Measurements from ENCODE around the gene TIGD3.
"Not testable (repeated sequence)": the region's sequence is repeated elsewhere in the genome, so short reads cannot be mapped to it uniquely, and the experiment has no call there.

The TIGD3 gene

GRCh38 chr11:65316227-65317024 is 38.1 kb upstream of the TIGD3 start:
- no peak overlapping the region for H3K4me3 ChIP-seq (ENCODE audit: low read length)
- H3K36me3 ChIP-seq (ENCODE audit: insufficient read depth, low read length): peaks cover 10% of the 10 kb centered on the region
- no peaks in the 10 kb centered on the region for H3K9me3 ChIP-seq (ENCODE audit: low read length)
- H2AFZ ChIP-seq (ENCODE audit: low read depth, low read length): no peak overlapping the region
- H3K4me1 ChIP-seq (ENCODE audit: insufficient read depth, low read length): peaks cover 21% of the 10 kb centered on the region
- H3K27me3 ChIP-seq (ENCODE audit: insufficient read depth, low read length): no peaks in the 10 kb centered on the region

GRCh38 chr11:65317025-65317786 is 37.3 kb upstream of the TIGD3 start:
- Histone ChIP-seq H3K9me3 (ENCODE audit: low read length) (no peaks in the 10 kb centered on the region), H3K4me3 (ENCODE audit: low read length) (no peak overlapping the region), H3K4me1 (ENCODE audit: insufficient read depth, low read length) (peaks cover 19% of the 10 kb centered on the region), H2AFZ (ENCODE audit: low read depth, low read length) (no peak overlapping the region), H3K27me3 (ENCODE audit: insufficient read depth, low read length) (no peaks in the 10 kb centered on the region), H3K36me3 (ENCODE audit: insufficient read depth, low read length) (peaks cover 18% of the 10 kb centered on the region)

- Histone ChIP-seq H2AFZ (ENCODE audit: low read depth, low read length) (no peak overlapping the region), H3K4me1 (ENCODE audit: insufficient read depth, low read length) (peaks cover 16% of the 10 kb centered on the region), H3K27me3 (ENCODE audit: insufficient read depth, low read length) (no peaks in the 10 kb centered on the region), H3K9me3 (ENCODE audit: low read length) (no peaks in the 10 kb centered on the region), H3K36me3 (ENCODE audit: insufficient read depth, low read length) (peaks cover 23% of the 10 kb centered on the region), H3K4me3 (ENCODE audit: low read length) (no peak overlapping the region)
Measured at GRCh38 chr11:65320386-65321075, 34.0 kb upstream of the TIGD3 start.

- peaks cover 11% of the 10 kb centered on the region for H3K4me1 ChIP-seq (ENCODE audit: insufficient read depth, low read length)
- H3K27me3 ChIP-seq (ENCODE audit: insufficient read depth, low read length): no peaks in the 10 kb centered on the region
- peaks cover 23% of the 10 kb centered on the region for H3K36me3 ChIP-seq (ENCODE audit: insufficient read depth, low read length)
- no peaks in the 10 kb centered on the region for H3K9me3 ChIP-seq (ENCODE audit: low read length)
- H2AFZ ChIP-seq (ENCODE audit: low read depth, low read length): no peak overlapping the region
- H3K4me3 ChIP-seq (ENCODE audit: low read length): no peak overlapping the region
Measured at GRCh38 chr11:65321076-65321475, 33.5 kb upstream of the TIGD3 start.

GRCh38 chr11:65321828-65322485 is 32.6 kb upstream of the TIGD3 start:
- Histone ChIP-seq H3K9me3 (ENCODE audit: low read length) (no peaks in the 10 kb centered on the region), H2AFZ (ENCODE audit: low read depth, low read length) (no peak overlapping the region), H3K4me3 (ENCODE audit: low read length) (no peak overlapping the region), H3K4me1 (ENCODE audit: insufficient read depth, low read length) (peaks cover 5% of the 10 kb centered on the region), H3K27me3 (ENCODE audit: insufficient read depth, low read length) (no peaks in the 10 kb centered on the region), H3K36me3 (ENCODE audit: insufficient read depth, low read length) (peaks cover 23% of the 10 kb centered on the region)

- H3K36me3 ChIP-seq (ENCODE audit: insufficient read depth, low read length): peaks cover 23% of the 10 kb centered on the region
- no peak overlapping the region for H3K4me3 ChIP-seq (ENCODE audit: low read length)
- no peaks in the 10 kb centered on the region for H3K27me3 ChIP-seq (ENCODE audit: insufficient read depth, low read length)
- H2AFZ ChIP-seq (ENCODE audit: low read depth, low read length): no peak overlapping the region
- no peaks in the 10 kb centered on the region for H3K9me3 ChIP-seq (ENCODE audit: low read length)
- no peaks in the 10 kb centered on the region for H3K4me1 ChIP-seq (ENCODE audit: insufficient read depth, low read length)
Measured at GRCh38 chr11:65323813-65324212, 30.7 kb upstream of the TIGD3 start.

GRCh38 chr11:65325435-65325834 is 29.1 kb upstream of the TIGD3 start:
- no peak overlapping the region for H3K4me3 ChIP-seq (ENCODE audit: low read length)
- peaks cover 23% of the 10 kb centered on the region for H3K36me3 ChIP-seq (ENCODE audit: insufficient read depth, low read length)
- peaks cover 2% of the 10 kb centered on the region for H3K4me1 ChIP-seq (ENCODE audit: insufficient read depth, low read length)
- H3K9me3 ChIP-seq (ENCODE audit: low read length): no peaks in the 10 kb centered on the region
- no peak overlapping the region for H2AFZ ChIP-seq (ENCODE audit: low read depth, low read length)
- H3K27me3 ChIP-seq (ENCODE audit: insufficient read depth, low read length): no peaks in the 10 kb centered on the region

GRCh38 chr11:65327021-65327420 is 27.5 kb upstream of the TIGD3 start:
- Histone ChIP-seq H2AFZ (ENCODE audit: low read depth, low read length) (no peak overlapping the region), H3K4me1 (ENCODE audit: insufficient read depth, low read length) (peaks cover 2% of the 10 kb centered on the region), H3K36me3 (ENCODE audit: insufficient read depth, low read length) (peaks cover 7% of the 10 kb centered on the region), H3K9me3 (ENCODE audit: low read length) (no peaks in the 10 kb centered on the region), H3K4me3 (ENCODE audit: low read length) (no peak overlapping the region), H3K27me3 (ENCODE audit: insufficient read depth, low read length) (no peaks in the 10 kb centered on the region)

GRCh38 chr11:65329478-65329877 is 25.1 kb upstream of the TIGD3 start:
- Histone ChIP-seq H2AFZ (ENCODE audit: low read depth, low read length) (peak overlapping the region; percentile 85), H3K4me3 (ENCODE audit: low read length) (peak overlapping the region; percentile 27), H3K4me1 (ENCODE audit: insufficient read depth, low read length) (peaks cover 2% of the 10 kb centered on the region), H3K9me3 (ENCODE audit: low read length) (no peaks in the 10 kb centered on the region), H3K27me3 (ENCODE audit: insufficient read depth, low read length) (no peaks in the 10 kb centered on the region), H3K36me3 (ENCODE audit: insufficient read depth, low read length) (no peaks in the 10 kb centered on the region)

GRCh38 chr11:65329944-65330403 is 24.6 kb upstream of the TIGD3 start:
- Histone ChIP-seq H2AFZ (ENCODE audit: low read depth, low read length) (peak overlapping the region; percentile 85), H3K27me3 (ENCODE audit: insufficient read depth, low read length) (no peaks in the 10 kb centered on the region), H3K9me3 (ENCODE audit: low read length) (no peaks in the 10 kb centered on the region), H3K4me1 (ENCODE audit: insufficient read depth, low read length) (peaks cover 6% of the 10 kb centered on the region), H3K4me3 (ENCODE audit: low read length) (peak overlapping the region; percentile 27), H3K36me3 (ENCODE audit: insufficient read depth, low read length) (no peaks in the 10 kb centered on the region)

GRCh38 chr11:65330544-65330943 is 24.0 kb upstream of the TIGD3 start:
- H3K27me3 ChIP-seq (ENCODE audit: insufficient read depth, low read length): no peaks in the 10 kb centered on the region
- no peaks in the 10 kb centered on the region for H3K36me3 ChIP-seq (ENCODE audit: insufficient read depth, low read length)
- H3K4me3 ChIP-seq (ENCODE audit: low read length): no peak overlapping the region
- H3K9me3 ChIP-seq (ENCODE audit: low read length): no peaks in the 10 kb centered on the region
- H3K4me1 ChIP-seq (ENCODE audit: insufficient read depth, low read length): peaks cover 11% of the 10 kb centered on the region
- no peak overlapping the region for H2AFZ ChIP-seq (ENCODE audit: low read depth, low read length)

- H3K36me3 ChIP-seq (ENCODE audit: insufficient read depth, low read length); H3K27me3 ChIP-seq (ENCODE audit: insufficient read depth, low read length); H2AFZ ChIP-seq (ENCODE audit: low read depth, low read length); H3K4me3 ChIP-seq (ENCODE audit: low read length); H3K9me3 ChIP-seq (ENCODE audit: low read length): not testable (repeated sequence)
- peaks cover 12% of the 10 kb centered on the region for H3K4me1 ChIP-seq (ENCODE audit: insufficient read depth, low read length)
Measured at GRCh38 chr11:65332591-65332990, 22.0 kb upstream of the TIGD3 start.
